Fibroblast of the aortic adventitia (primary cell): ENCODE measurements around the gene KRTAP9-8. TPM values are rescaled to one million over a fixed set of nuclear protein-coding genes. Genes with fewer than 3 reads are reported as not detected.
"Not testable (repeated sequence)": the region's sequence is repeated elsewhere in the genome, so short reads cannot be mapped to it uniquely, and the experiment has no call there.

ENCODE experiments used
- DNase-seq: peaks from one replicate; pipeline ENCODE4 v3.0.0-alpha.2; 2010; ENCODE audit warnings: low read depth
- H3K4me3 ChIP-seq: 2 replicates; pipeline ENCODE4 v1.5.1; 2011; ENCODE audit warnings: low read depth, mild to moderate bottlenecking, control low read depth, low read length, moderate library complexity
- CTCF ChIP-seq: IDR thresholded peaks from 2 replicates; pipeline ENCODE4 v1.5.1; 2011; ENCODE audit warnings: mild to moderate bottlenecking, low read length, control low read depth, inconsistent platforms; ENCODE audit not compliant: insufficient read depth
- total RNA-seq: library from RNA; depleted of rRNA; stranded (reverse); fragments of >200 nt; gene quantifications from 2 replicates; pipeline ENCODE4 v1.2.3, GENCODE V29; 2012; ENCODE audit warnings: low replicate concordance

KRTAP9-8 gene
- total RNA-seq, 1 donor: not detected

- no peak within 1 kb of the TSS for H3K4me3 ChIP-seq
- DNase-seq: no peak
- no peak for TF ChIP-seq CTCF
These were observed 27.3 kb downstream of the KRTAP9-8 start, which contains the start of gene KRTAP9-6 for GRCh38 chr17:41265078-41265477. KRTAP9-6 (plus strand) TSS chr17:41265378; CDS start chr17:41265378, 0 bp downstream.

GRCh38 chr17:41267711-41268110, 29.9 kb downstream of the KRTAP9-8 start:
- TF ChIP-seq CTCF: no peak
- no peak for DNase-seq
- H3K4me3 ChIP-seq: no peak overlapping the region

DNA sequence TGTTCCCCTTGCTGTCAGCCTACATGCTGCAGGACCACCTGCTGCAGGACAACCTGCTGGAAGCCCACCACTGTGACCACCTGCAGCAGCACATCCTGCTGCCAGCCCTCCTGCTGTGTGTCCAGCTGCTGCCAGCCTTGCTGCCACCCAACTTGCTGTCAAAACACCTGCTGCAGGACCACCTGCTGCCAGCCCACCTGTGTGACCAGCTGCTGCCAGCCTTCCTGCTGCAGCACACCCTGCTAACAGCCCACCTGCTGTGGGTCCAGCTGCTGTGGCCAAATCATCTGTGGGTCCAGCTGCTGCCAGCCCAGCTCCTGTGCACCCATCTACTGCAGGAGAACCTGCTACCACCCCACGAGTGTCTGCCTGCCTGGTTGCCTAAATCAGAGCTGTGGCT, 33.5 kb downstream of the KRTAP9-8 start:
- not testable (repeated sequence) for DNase-seq, H3K4me3 ChIP-seq

- no peak for DNase-seq
- no peak overlapping the region for H3K4me3 ChIP-seq
- no peak for TF ChIP-seq CTCF
These were observed 34.1 kb downstream of the KRTAP9-8 start for GRCh38 chr17:41271858-41272257.

GRCh38 chr17:41275648-41276190, 37.9 kb downstream of the KRTAP9-8 start, which contains the start of gene KRTAP9-7:
KRTAP9-7 (plus strand) TSS chr17:41275698; CDS start chr17:41275698, 0 bp downstream.
- H3K4me3 ChIP-seq, DNase-seq: not testable (repeated sequence)

DNA sequence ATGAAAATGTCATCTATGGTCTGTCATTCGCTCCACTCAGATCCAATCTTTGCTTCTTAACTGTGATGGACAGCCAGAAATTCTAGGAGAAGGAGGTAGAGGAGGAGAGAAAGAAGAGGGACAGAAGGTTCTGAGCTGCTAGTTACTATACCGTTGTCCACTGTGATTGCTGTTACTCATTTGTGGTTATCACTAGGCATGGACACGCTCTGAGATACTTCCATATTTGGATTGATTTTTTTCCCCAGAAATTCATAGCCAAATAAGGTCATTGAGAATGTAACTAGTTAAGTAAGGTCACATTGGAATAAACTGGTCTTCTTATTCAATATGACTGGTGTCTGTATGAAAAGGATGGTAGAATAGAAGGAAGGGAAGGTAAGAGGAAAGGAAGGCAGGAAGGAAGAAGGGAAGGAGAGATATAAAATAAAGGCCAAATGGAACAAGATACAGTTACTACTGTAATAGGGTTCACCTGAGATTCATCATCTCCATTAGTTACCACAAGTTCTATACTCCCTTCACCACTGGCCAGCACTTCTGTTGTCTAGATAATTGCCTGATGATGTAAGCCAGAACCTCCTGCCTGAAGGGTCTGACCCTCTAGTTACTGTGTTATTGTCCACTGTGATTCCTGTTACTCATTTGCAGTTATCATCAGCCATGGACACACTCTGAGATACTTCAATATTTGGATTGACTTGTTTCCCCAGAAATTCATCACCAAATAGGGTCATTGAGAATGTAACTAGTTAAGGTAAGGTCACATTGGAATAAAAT, 40.6 kb downstream of the KRTAP9-8 start:
- no peak overlapping the region for H3K4me3 ChIP-seq
- no peak for DNase-seq
- no peak for TF ChIP-seq CTCF

- no peak for TF ChIP-seq CTCF
- H3K4me3 ChIP-seq: no peak overlapping the region
- DNase-seq: no peak
These were observed 46.2 kb downstream of the KRTAP9-8 start for GRCh38 chr17:41284043-41284442.

DNA sequence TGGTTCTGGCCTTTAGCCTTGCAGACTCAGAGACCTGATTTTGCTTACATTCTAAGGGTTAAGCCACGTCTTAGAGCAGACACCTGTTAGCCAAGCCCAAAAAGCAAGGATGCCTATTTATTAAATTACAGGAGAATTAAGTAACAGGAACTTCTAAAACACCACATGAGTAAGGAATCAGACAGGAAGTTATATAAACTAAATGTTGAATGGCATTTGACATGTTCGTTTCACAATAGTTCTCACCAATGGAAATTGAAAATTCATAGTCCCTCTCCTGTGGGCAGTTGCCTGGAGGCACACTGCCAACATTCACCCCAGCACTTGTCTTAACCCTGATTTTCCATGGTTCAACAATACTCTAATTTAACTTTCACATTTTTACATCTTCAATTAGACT, 46.7 kb downstream of the KRTAP9-8 start:
- no peak for DNase-seq
- no peak for TF ChIP-seq CTCF
- no peak overlapping the region for H3K4me3 ChIP-seq
